Right hindlimb (tissue), 1 donor: ENCODE results near the gene IFNLR1.
A peak's percentile ranks its signal among the peaks of the same experiment; 100 is the strongest.

Source experiments
- DNase-seq: peaks from one replicate; pipeline ENCODE4 v3.0.0-alpha.2; 2018

Gene IFNLR1

DNA sequence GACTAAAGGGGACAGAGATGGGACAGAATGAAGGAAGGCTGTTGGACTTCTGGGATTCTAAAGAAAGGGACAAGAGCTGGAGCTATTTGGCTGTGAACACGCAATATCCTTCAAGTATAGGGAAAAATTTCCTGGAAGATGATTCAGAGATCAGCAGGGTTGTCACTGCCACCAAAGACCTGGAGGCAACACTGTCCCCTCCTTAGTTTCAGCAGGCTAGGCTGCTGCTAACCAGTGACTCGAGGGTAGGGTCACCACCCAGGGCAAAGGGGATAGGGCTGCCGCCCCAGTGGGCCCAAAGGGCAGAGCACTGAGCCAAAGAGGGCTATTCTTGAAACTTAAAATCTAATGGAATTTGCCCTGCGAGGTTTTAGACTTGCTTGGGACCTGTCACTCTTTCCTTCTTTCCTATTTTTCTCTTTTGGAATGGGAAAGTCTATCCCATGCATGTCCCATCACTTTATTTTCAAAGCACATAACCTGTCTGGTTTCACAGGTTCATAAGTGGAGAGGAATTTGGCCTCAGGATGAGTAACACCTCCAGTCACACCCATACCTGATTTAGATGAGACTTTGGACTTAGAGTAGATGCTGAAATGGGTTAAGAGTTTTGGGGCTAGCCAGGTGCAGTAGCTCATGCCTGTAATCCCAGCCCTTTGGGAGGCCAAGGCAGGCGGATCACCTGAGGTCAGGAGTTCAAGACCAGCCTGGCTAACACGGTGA is 11.9 kb downstream of the IFNLR1 start:
- DNase-seq, result no peak

DNA sequence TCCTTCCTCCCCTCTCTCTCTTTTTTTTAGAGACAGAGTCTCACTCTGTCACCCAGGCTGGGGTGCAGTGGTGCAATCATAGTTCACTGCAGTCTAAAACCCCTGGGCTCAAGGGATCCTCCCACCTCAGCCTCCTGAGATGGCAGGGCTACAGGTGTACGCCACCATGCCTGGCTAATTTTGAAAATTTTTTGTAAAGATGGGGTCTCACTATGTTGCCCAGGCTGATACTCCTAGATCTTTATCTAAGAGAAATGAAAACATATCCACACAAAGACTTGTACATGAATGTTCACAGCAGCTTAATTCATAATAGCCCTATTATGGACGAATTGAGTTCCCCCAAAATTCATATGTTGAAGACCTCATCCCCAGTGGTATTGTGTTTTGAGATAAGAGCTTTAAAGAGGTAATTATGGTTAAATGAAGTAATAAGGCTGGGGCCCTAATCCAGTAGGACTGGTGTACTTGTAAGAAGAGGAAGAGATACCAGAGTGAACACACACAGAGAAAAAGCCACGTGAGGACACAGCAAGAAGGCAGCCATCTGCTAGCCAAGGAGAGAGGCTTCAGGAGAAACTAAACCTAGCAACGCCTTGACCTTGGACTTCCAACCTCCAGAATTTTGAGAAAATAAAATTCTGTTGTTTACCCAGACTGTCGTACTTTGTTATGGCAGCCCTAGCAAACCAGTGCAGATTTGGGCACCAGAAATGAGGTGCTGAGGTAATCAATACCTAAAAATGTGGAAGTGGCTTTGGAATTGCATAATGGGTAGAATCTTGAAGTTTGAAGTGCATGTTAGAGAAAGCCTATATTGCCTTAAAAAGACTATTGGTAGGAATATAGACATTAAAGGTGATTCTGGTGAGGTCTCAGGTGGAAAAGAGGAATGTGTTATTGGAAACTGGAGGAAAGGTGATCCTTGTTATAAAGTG is 13.2 kb downstream of the IFNLR1 start:
- no peak for DNase-seq

DNA sequence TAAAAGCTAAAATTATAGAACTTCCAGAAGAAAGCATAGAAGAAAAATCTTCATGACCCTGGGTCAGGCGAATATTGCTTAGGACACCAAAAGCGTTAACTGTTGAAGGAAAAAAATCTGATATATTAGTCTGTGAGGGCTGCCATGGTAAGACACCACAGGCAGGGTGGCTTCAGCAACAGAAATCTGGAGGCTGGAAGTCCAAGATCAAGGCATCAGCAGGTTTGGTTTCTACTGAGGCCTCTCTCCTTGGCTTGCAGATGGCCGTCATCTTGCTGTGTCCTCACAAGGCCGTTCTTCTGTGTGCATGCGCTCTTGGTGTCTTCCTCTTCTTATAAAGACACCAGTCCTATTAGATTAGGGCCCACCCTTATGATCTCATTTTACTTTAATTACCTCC is 14.5 kb downstream of the IFNLR1 start:
- DNase-seq, result no peak

DNA sequence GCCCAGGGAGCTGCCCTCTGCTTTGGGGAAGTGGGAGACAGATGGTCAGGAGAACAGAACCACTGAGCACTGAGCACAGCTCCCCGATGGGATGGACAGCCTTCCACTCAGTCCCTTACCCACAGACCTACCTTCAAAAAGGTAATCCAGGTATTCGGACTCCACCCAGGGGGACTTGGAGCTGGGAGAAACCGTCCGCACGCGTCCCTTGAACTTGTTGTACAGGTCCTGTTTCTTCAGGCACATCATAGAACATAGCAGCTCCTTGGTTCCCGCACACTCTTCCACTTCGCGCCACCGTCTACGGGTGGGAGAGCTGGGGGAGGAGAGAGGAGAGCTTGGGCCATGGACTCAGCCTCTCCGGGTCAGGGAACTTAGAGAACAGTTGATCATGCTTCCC is 17.8 kb downstream of the IFNLR1 start:
- no peak for DNase-seq

GRCh38 chr1:24168245-24168644 is 18.8 kb downstream of the IFNLR1 start:
- DNase-seq, result no peak

GRCh38 chr1:24167008-24167407 is 20.1 kb downstream of the IFNLR1 start:
- no peak for DNase-seq

DNA sequence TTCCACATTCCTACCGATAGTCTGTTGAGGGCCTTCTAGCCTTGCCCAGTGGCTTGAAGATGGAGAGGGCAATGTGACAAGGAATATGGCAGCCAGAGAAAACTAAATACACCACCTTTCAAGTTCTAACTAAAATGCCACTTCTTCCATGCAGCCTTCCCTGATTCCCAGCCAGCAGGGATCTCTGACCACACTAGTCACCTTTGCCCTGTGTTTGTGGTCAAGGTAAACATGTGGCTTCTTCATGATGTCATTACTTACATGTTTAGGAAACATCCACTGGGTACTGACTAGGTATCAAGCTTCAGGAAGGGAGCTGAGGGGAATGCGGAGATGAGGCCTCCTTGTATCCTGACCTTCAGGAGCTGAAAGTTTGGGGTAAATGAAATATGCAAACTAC is 21.6 kb downstream of the IFNLR1 start:
- DNase-seq, result no peak

DNA sequence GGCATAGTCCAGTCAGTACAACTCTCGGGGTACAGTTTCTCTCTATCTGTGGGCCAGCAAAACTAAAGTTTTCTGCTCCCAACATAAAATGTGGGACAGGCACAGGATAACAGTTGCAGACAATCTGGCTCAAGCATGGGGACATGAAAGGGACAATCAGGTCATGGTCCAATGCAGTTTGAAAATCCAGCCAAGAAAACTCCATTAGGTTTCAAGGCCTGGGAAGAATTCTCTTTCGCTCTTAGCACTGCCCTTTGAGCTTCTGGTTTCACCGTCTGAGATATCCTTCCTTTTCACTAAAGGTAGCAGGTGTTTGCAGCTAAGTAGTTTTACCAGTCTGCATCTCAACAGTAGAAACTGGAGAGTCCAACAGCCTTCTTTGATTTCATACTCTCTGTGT is 23.1 kb downstream of the IFNLR1 start:
- DNase-seq, result no peak

DNA sequence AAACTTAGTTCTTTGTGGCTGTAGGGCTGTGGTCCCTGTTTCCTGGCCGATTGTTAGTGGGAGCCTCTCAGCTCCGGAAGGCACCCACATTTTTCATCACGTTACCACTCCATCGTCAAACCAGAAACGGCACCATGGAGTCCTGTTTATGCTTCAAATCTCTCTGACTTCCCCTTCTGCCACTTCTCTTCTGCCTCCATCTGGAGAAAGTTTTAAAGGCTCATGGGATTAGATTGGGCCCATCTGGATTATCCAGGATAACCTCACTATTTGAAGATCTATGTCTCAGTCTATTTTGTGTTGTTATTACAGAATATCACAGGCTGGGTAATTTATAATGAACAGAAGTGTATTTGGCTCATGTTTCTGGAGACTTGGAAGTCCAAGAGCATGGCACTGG is 24.9 kb downstream of the IFNLR1 start:
- no peak for DNase-seq

- no peak for DNase-seq
Measured at GRCh38 chr1:24161270-24161669, 25.8 kb downstream of the IFNLR1 start.

DNA sequence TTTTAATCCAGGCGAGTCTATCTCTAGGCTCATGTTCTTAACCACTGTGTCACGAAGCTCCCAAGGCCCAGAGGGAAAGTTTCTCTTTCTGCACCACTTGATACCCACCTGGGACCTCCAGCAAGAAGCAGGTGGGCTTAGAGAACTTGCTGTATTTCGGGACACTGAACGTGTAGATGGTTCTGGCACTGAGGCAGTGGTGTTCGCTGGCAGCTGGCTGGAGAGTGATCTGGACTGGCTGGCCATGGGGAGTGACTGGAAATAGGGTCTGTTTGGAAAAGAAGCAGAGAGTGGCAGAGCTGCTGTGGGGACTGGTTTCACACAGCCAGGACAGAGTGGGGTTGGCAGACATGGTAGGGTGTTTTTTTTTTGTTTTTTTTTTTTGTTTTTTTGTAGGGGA is 27.7 kb downstream of the IFNLR1 start:
- no peak for DNase-seq

- no peak for DNase-seq
Measured at GRCh38 chr1:24157918-24158481, 29.1 kb downstream of the IFNLR1 start.

DNA sequence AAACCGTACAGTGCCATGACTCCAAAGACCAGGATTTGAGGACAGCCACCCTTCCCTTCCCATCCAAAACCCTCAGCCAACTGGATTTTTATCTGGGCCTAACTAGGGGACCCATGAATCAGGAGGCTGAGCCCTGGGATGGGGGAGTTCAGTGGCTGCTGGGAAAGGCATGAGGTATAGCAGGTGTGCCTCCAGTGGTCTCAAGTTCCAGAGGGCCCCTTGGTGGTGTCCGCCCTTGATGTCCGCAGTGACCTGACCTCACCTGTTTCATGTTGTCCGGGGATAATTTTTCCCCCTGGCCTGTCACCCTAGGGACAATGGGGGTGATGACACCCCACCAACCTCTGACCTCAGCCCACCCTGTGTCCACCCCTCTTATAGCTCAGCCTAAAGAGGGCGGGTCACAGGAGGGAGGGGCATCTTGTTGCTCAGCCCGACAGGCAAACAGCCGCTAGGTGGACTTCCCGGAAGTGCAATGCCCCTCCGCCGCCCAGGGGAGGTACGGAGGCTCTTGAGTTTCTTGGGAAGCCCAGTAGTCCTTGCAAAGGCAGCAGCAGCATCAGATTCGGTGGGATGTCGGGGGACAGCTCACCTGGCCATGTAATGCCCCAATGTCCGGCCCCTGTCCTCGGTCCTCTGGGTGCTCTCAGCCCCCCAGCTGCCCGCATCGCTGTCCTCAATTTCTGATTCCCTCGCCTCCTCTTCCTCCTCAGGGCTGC is 30.4 kb downstream of the IFNLR1 start:
- no peak for DNase-seq

- no peak for DNase-seq
Measured at GRCh38 chr1:24155011-24155782, 31.9 kb downstream of the IFNLR1 start.

GRCh38 chr1:24154215-24154614 is 32.9 kb downstream of the IFNLR1 start:
- no peak for DNase-seq

DNA sequence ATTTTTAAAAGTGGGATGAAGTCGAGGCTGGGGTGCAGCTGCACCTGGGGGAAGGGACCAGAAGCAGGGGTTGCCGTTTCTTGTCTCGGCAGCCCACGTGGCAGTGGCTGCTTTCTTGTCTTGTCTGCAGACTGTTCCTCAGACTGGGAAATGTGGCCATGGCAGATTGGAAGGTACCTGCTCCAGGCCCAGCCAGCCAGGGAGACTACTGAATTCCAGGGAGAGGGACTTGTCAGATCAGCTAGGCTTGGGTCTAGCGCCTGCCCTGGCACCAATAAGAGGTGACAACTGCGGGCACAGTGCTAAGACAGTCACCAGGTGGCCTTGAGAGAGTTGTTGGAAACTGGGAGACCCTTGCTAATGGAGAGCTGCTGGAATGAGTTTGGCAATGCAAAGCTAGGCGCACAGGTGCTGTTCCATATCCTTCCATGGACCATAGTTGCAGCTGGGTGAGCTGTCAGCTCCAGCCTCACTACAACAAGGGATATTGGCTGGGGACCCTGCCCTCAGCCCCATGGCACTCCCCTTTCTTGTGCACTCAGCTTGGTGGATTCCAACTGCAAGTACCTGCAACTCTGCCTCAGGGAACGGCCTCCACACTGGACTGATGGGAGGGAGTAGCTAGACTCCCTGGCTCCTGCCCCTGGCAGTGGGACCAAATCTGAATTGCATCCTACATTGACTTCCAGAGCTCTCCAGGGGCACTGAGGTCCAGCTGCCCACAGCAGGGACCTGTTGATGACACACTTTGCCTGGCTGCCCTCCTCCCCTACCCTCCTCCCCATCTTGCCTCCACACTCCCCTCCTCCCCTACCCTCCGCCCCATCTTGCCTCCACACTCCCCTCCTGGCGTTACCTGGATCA is 34.2 kb downstream of the IFNLR1 start:
- no peak for DNase-seq

- no peak for DNase-seq
Measured at GRCh38 chr1:24151175-24151533, 35.9 kb downstream of the IFNLR1 start.

GRCh38 chr1:24150234-24151174 is 36.6 kb downstream of the IFNLR1 start:
- peak; percentile 88 for DNase-seq

DNA sequence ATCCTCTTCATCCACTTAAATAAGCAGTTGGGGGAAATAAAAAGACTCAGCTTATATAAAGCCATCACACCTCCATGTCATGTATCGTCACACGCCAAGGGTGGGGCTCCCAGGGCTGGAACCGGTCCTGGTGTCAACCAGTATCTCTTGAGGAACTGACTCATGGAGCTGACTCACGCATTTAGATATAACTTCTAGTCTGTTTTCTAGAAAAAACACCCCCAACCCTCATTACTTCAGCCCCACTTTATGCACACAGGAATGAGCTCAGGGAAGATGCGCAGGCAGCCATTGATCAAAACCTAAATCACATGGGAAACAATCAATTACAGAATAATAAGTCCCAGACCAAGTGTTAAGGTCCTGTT is 37.2 kb downstream of the IFNLR1 start:
- no peak for DNase-seq

- no peak for DNase-seq
Measured at GRCh38 chr1:24147816-24148215, 39.3 kb downstream of the IFNLR1 start.
